HG02970 (cell line): ENCODE results near the gene HBEGF.

Source experiments
- ATAC-seq: cut with Tn5 transposase; IDR thresholded peaks from one replicate; pipeline ENCODE4 v1.9.1; 2021; ENCODE audit warnings: mild to moderate bottlenecking, moderate library complexity, moderate number of reproducible peaks; ENCODE audit not compliant: unreplicated experiment, low FRiP score

Gene HBEGF

DNA sequence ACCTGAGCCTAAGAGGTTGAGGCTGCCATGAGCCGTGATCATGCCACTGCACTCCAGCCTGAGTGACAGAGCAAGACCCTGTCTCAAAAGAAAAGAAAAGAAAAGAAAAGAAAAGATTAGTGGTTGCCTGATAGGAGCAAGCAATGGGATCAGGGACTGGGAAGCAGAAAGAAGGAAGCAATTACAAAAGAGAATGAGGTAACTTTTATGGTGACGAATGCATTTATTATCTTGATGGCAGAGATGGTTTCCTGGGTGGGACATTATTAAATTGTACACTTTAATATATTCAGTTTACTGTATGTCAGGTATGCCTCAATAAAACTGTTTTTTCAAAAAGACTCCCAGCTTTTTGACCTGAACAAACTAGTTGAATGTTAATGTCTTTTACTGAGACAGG lies 36.0 kb downstream of the HBEGF start:
- no peak for ATAC-seq

DNA sequence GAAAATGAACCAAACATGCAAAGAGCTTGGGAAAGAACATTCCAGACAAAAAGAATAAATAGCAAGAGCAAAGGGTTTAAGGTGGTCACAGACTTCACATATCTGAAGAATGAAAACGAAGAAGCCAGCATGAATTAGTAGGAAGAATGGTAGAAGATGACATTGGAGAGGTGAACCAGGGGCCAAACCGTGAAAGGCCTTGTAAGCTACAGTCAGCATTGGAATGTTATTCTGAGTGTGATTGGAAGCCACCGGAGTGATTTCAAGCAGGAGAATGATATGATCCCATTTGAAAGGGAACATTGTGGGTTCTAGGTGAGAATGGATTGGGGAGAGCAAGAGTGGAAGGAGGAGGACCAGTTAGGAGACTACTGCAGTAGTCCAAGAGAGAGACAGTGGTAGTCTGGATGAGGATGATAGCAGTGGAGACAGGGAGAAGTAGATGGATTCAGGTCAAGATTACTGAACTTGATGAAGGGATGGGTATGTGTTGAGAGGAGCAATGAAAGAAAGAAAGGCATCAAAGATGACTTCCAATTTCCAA lies 36.6 kb downstream of the HBEGF start:
- ATAC-seq: no peak

DNA sequence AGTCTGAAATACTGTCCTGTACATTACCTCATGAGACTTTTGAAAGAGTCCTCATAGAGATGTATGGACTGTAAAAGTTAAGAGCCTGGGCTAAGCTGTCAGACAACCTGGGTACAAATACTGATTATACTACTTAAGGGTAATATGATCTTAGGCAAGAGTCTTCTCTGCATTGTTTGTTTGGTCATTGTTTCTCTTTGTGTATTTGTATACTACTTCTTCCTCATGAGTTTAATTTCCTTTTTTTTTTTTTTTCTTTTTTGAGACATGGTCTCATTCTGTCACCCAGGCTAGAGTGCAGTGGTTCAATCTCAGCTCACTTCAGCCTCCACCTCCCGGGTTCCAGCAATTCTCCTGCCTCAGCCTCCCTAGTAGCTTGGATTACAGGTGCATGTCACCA lies 40.9 kb downstream of the HBEGF start:
- ATAC-seq: no peak

DNA sequence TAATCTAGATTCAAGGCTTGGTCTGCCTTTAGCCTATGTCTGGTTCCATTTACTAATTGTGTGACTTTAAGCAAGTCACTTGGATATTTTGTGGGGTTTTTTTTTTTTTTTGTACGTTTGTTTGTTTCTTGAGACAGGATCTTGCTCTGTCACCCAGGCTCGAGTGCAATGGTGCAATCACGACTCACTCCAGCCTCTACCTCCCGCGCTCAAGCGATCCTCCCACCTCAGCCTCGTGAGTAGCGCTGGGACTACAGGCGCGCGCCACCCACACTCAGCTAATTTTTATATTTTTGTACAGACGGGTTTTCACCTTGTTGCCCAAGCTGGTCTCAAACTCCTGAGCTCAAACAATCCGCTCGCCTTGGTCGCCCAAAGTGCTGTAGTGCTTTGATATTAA lies 42.4 kb downstream of the HBEGF start:
- ATAC-seq: no peak

DNA sequence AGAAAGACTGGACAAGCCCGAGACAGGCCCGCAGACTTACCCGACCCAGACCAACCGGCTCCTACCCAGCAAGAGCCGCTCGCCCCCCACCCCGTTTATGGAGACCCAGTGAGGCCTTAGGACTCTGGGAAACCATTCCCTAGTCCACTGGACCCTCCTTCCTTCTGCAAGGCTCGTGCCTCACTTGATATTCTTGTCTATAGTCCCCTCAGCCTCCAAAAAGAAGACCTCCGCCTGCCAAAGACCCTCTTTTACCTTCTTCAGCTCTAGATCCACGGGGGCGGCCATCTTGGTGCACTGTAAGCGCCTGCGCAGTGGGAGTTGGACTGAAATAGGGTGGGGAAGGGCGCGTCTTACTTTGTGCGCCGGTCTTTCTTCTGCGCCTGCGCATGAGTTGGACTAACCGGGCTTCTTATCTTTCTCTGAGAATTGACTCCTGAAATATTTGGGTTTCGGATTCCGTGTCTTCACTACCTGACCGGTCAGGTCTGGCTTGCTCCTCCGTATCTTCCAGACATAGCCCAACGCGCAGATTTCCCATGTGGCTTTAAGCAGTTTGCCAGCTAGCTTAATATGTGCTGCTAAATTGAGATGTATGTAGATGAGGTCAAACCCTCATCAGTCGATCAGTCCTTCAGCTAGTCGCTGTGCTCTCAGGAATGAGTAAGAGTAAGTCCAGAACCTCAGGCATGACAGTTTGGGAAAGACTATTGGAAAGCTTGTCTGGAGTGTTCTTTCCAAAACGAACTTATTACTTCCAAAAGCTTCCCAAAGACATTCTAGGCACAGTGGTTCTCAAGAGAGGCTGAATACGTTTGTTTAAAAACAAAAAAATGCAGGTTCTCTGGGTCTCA lies 43.4 kb downstream of the HBEGF start, which contains the start of gene PFDN1:
Gene PFDN1 (minus strand): TSS at position 316 of the 854 bp plus-strand sequence. CDS start 28 bp downstream, at position 288.
- peak; percentile 91 for ATAC-seq

DNA sequence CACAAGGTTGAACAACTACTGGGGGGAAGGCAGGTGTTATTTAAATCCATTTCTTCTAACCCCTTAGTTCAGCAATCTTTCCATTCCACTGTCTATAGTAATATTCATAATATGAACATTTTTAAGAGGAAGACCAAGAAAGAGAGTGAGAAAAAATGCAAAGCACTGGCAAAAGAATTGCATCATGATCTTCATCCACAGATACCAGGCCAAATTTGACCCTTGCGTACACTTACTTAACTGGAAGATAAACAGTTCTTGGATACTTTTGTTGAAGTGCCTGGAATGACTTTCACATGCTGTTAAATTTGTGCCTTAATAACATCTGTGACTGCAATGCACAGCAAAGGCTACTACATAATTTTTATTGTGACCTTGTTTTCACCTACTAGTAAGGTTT lies 45.3 kb downstream of the HBEGF start:
- no peak for ATAC-seq

DNA sequence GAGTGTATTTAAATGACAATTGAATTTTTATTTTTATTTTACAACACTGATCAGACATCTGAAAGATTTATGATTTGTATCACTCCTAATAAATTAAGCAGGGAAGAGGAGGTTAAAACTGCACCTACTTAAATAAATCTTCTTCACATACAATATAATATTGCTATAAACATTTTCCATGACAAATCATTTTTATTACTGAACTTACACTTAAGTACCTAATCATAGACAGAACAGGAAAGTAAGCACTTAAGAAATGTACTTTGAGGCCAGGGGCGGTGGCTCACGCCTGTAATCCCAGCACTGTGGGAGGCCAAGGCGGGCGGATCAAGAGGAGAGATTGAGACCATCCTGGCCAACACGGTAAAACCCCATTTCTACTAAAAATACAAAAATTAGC lies 47.3 kb downstream of the HBEGF start:
- no peak for ATAC-seq

DNA sequence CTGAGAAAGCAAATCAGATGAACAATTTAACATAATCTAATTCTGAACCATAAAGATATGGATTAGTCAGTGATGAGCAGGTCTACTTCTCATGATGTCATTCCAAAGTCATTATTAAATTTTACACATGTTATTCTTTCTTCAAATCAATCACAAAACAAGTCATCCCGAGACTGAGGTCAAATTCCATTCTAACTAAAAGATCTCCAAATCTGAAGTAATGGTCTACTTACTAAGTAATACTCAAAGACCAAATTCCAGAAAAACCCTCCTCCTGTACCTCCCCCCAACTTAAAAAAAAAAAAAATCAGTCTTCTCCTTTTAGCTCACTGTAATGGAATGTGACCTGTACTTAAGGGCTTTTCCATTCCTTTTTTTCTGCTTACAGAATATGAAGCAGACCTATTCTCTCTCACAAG lies 48.2 kb downstream of the HBEGF start:
- no peak for ATAC-seq

DNA sequence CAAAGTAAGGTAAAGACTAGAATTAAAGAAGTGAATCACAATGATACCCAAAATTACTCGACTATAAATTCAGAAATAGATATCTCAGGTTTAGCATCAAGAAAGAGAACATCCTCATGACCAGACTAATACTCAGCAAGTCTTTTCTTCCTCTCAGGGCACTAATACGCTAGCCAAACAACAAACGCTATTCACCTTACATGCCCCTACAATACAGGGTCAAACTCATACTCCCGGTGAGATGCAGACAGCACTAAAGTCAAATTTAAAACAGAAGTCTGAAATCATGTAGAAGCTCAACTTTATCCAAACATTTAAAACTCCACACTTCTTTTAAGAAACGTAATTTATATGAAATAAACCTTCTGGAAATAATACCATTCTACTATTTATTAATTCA lies 49.1 kb downstream of the HBEGF start:
- no peak for ATAC-seq

DNA sequence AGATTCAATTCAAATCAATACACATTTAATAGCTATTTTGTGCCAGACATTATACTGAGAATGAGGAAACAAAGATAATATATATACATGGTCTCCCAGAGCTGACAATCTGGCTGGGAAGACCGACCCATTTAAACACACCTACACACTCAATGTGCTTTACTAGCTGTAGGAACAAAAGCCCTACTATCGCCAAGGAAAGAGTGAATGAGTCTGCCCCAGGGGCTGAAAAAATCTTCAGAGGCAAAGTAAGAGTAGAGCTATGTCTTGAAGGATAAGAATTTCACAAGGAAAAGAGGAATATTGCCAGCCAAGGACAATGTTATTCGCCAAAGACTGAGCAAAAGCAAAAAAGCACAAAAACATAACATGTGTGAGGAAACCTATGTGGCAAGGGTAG lies 50.1 kb downstream of the HBEGF start:
- no peak for ATAC-seq

DNA sequence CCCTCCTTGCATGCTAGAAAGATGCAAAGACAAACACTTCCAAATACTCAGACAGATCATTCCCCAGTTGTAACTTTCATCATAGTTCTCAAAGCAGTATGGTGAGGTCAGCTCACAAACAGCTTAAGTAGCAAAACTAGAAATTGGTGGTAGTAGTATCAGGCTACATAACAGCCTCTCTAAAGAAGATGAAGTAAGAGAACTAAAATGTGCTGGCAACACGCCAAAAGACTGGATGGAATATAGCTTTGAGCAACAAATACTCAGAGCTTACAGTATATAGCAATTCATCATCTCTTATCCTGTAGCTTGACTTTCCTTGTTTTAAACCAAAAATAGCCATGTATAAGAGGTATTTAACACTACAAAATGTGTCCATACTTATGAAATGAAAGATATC lies 51.0 kb downstream of the HBEGF start:
- no peak for ATAC-seq

DNA sequence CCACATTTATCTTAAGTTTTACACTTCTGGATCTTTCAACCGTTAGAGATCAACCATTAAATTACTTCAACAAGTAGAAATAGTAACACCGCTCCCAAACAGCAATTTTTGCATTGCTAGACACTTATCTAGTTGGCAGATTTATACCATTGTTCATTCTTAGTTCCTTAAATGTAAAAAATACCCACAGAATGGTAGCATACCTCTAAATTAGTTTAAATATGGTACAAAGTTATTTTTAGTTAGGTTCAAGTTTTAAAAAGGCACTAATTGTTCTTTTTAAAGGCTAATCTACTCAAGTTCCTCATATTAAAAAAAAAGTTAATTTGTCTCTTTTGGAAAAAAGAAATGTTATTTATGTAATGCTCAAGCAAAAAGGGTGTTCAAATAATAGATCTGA lies 51.6 kb downstream of the HBEGF start:
- ATAC-seq: no peak

DNA sequence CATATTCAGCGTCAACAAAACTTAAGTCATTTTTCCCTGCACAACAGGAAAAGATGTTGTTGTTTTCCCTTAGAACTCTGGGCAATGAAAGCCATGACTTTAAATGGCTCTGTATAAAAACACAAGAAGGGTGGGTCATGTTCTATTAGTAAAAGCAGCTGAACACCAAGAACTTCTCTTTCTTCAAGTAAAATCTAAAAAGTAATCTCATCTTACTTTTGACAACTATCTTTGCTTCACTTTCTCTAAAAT lies 52.6 kb downstream of the HBEGF start:
- ATAC-seq: no peak

DNA sequence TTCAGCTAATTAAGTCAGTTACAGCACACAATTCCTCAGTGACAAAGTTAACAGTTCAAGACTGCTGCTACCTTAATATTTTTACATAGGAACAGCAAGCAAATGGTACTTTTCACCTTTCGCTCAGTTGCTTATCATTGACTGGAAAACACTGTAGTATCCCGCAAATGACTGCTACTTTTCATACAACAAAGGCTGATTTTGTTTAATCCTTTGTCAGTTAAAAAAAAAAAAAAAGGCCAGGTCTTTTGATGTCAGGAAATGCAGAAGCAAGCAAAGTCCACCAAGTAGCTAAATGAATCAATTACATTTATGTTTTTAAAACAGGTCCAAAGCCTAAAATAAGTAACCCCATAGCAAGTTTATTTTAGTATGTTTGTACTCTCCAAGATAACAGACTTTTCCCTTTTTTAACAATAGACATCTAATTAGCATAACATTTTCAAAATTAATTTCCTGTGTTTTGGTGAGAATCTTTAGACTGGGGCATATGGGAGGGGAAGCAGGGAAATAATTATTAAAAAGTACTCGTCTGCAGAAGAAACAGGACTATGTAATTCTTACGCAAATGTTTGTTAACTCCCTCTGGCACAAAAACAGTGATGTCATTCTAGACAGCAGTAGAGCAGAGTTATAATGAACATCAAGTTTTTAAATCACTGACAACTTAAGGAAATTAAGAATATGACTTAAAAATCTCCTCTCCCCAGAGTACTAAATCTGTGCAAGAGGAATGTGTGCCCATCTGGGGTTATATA lies 53.1 kb downstream of the HBEGF start:
- no peak for ATAC-seq

DNA sequence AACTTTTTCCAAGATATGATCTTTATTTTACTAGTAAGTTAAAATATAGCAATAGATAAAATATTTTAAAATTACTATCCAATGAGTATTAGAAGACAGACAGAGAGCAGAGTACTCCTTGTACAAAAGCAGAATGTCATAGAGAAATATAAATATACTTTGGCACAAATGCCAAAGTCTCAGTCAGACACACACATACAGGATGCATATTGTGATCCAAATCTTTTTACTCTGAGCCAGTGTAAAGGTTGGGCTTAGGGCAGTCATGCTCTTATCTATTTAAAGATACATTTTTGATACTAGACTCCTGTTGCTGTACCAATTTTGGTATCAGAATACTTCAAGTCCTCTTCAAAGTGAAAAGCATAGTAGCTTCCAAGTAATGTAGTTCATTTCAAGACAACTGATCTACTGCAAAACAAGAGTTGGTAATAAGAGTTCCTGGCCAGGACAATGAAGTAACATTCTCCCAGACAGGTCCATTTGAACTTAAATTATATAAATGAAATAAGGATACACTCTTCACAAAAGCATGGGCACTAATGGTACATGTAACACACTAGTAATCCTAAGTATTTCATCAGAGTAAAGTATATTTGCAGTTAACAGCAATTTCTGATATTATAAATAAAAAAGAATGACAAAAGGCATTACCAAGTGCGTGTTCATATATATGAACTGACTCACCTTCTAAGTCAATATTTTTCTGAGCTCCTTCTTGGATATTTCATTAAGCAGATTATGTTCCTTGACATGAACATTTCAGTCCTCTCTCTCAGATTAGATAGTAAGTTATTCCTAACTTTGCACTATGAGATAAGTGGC lies 54.0 kb downstream of the HBEGF start:
- ATAC-seq: no peak

DNA sequence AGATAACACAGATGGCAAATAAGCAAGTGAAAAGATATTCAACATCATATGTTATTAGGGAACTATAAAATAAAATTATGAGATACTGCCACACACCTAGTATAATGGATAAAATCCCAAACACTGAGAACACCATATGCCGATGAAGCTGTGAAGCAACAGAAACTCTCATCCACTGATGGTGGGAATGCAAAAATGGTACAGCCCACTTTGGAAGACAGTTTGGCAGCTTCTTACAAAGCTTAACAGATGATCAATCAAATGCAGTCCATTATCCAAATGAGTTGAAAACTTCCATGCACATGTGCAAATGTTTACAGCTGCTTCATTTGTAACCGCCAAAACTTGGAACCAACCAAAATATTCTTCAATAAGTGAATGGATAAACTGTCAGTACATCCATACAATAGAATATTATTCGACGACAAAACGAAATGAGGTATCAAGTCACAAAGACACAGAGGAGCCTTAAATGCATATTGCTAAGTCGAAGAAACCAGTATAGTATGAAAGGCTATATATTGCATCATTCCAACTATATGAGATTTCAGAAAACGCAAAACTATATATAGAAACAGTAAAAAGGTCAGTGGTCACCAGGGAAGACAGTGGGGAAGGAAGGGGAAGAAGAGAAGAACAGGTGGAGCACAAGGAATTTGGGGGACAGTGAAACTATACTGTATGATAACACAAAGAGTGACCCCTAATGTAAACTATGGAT lies 58.4 kb downstream of the HBEGF start:
- no peak for ATAC-seq

DNA sequence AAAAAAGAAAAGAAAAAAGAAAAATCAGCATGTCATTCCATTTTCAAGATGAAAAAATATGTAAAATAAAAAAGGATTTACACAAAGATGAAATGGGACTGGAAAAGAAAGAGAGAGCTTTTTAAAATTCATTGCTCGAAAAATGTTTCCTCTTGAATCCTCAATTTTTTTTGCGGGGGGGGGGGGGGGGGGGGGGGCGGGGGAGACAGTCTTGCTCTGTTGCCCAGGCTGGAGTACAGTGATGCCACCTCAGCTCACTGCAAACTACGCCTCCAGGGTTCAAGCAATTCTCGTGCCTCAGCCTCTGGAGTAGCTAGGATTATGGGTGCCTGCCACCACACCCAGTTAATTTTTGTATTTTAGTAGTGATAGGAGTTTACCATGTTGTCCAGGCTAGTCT lies 60.0 kb downstream of the HBEGF start:
- no peak for ATAC-seq

DNA sequence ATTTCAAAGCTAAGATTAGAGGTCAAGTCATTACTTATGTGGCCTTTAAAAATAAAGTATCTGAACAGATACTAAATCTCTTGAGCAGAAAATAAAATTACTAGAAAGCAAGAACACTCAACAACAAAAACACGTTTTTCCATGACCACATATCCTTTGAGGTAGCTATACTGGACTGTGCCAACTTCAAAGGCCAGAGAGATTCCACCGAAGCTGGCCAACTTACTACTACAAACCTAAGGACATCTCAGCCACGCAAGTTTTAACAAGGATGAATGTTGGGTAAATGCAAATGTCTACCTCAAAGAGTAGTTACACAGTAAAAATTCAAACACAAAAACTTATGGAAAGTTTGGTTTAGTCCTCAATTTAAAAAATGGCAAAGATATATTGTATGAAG lies 62.4 kb downstream of the HBEGF start:
- ATAC-seq: no peak
